Endodermal cell (in vitro differentiated cells): ENCODE results near the gene LRRFIP1. TPM values are rescaled to one million over a fixed set of nuclear protein-coding genes. Genes with fewer than 3 reads are reported as not detected.

Experiments
- DNase-seq: peaks from one replicate; pipeline ENCODE4 v3.0.0-alpha.2; 2017
- H3K27ac ChIP-seq: 2 replicates; pipeline ENCODE4 v1.5.1; 2013; ENCODE audit warnings: mild to moderate bottlenecking, low read depth, low read length, moderate library complexity
- H3K27me3 ChIP-seq: 2 replicates; pipeline ENCODE4 v1.6.1; 2013; ENCODE audit warnings: mild to moderate bottlenecking, low read length, moderate library complexity; ENCODE audit not compliant: insufficient read depth, control insufficient read depth, poor library complexity, severe bottlenecking
- H3K36me3 ChIP-seq: 2 replicates; pipeline ENCODE4 v1.7.0; 2013; ENCODE audit warnings: mild to moderate bottlenecking, low read length, moderate library complexity; ENCODE audit not compliant: control insufficient read depth, insufficient read depth
- H3K4me1 ChIP-seq: one replicate; pipeline ENCODE4 v1.7.0; 2013; ENCODE audit warnings: low read length; ENCODE audit not compliant: control insufficient read depth, insufficient read depth
- H3K4me3 ChIP-seq: 2 replicates; pipeline ENCODE4 v1.5.1; 2013; ENCODE audit warnings: mild to moderate bottlenecking, low read length, moderate library complexity
- H3K9ac ChIP-seq: 2 replicates; pipeline ENCODE4 v1.6.1; 2013; ENCODE audit warnings: mild to moderate bottlenecking, low read length, moderate library complexity; ENCODE audit not compliant: poor library complexity, severe bottlenecking; ENCODE audit errors: extremely low read depth
- H3K9me3 ChIP-seq: 2 replicates; pipeline ENCODE4 v1.6.1; 2013; ENCODE audit warnings: mild to moderate bottlenecking, low read length, moderate library complexity; ENCODE audit not compliant: control insufficient read depth
- H3K27ac Mint-ChIP-seq: 2 replicates; pipeline ENCODE4 v1.8.0; 2020; ENCODE audit warnings: mixed read lengths
- H3K27me3 Mint-ChIP-seq: 2 replicates; pipeline ENCODE4 v1.8.0; 2021; ENCODE audit warnings: mild to moderate bottlenecking, mixed read lengths; ENCODE audit not compliant: insufficient read depth
- H3K36me3 Mint-ChIP-seq: 2 replicates; pipeline ENCODE4 v1.8.0; 2020; ENCODE audit warnings: low read depth, mixed read lengths
- H3K4me1 Mint-ChIP-seq: 2 replicates; pipeline ENCODE4 v1.8.0; 2020; ENCODE audit warnings: mixed read lengths
- H3K4me3 Mint-ChIP-seq: 2 replicates; pipeline ENCODE4 v1.8.0; 2020; ENCODE audit warnings: mild to moderate bottlenecking, moderate library complexity, mixed read lengths
- H3K9me3 Mint-ChIP-seq: 2 replicates; pipeline ENCODE4 v1.8.0; 2020; ENCODE audit warnings: mild to moderate bottlenecking, mixed read lengths
- WGBS, 2 experiments: methylation state at CpG; one replicate each; pipeline versions ENCODE4 v1.1.5 to v1.1.7; 2013; ENCODE audit warnings: missing lambda C conversion rate in 2 of 2, mixed read lengths in 1 of 2; ENCODE audit not compliant: insufficient coverage in 1 of 2, insufficient read length in 1 of 2; 5-methylcytosine and 5-hydroxymethylcytosine counted together
- total RNA-seq, 2 donors: library from RNA; stranded (reverse); fragmentation: NEBNext Ultra II Directional in 1 of 2; extraction: Animal tissue kit (Norgen Biotek cat#: 25700) in 1 of 2; gene quantifications; 2 replicates in 1 of 2; 3 replicates in 1 of 2; pipeline ENCODE4 v1.2.1, GENCODE V29; 2021
- TF ChIP-seq, protein P1 (sequence below): fragments of 200-600 bp; sonication (generic); conservative IDR thresholded peaks from 2 replicates; pipeline ENCODE4 v1.5.0; 2021; ENCODE audit warnings: antibody characterized with exemption, mild to moderate bottlenecking

The LRRFIP1 gene
- total RNA-seq, 2 donors from 2014 or later: 102 to 132 TPM

DNA sequence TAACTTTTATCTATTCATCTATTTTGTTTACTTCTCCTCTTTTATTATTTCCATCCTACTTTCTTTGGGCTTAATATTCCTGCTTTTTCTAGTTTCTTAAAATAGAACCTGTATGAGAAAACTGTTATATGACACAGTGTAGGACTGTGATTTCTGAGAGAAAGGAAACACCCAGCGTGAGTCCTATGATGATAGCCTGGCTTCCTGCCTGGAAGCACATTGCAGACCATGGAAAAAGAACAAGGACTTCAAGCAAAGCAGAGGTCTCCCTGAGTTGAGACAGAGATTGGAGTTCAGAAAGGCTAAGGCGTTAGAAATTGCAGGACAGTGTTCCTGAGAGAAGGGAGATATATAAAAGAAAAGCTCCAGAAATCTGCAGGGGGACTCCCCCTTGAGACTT is 178.9 kb downstream of the LRRFIP1 start:
- H3K27ac Mint-ChIP-seq: no peak overlapping the region
- Histone ChIP-seq H3K9me3 (no peaks in the 10 kb centered on the region), H3K36me3 (no peaks in the 10 kb centered on the region), H3K27ac (no peak overlapping the region), H3K4me1 (no peaks in the 10 kb centered on the region), H3K27me3 (no peaks in the 10 kb centered on the region), H3K4me3 (no peak overlapping the region), H3K9ac (no peak overlapping the region)
- H3K27me3 Mint-ChIP-seq: peaks cover 6% of the 10 kb centered on the region
- no peaks in the 10 kb centered on the region for H3K9me3 Mint-ChIP-seq
- no peak for DNase-seq
- no peak overlapping the region for H3K4me3 Mint-ChIP-seq
- 86 to 88% methylated on average over 1 to 2 of the region's 2 CpGs for WGBS, 2 experiments
- peaks cover 4% of the 10 kb centered on the region for H3K4me1 Mint-ChIP-seq
- TF ChIP-seq, protein P1, sequence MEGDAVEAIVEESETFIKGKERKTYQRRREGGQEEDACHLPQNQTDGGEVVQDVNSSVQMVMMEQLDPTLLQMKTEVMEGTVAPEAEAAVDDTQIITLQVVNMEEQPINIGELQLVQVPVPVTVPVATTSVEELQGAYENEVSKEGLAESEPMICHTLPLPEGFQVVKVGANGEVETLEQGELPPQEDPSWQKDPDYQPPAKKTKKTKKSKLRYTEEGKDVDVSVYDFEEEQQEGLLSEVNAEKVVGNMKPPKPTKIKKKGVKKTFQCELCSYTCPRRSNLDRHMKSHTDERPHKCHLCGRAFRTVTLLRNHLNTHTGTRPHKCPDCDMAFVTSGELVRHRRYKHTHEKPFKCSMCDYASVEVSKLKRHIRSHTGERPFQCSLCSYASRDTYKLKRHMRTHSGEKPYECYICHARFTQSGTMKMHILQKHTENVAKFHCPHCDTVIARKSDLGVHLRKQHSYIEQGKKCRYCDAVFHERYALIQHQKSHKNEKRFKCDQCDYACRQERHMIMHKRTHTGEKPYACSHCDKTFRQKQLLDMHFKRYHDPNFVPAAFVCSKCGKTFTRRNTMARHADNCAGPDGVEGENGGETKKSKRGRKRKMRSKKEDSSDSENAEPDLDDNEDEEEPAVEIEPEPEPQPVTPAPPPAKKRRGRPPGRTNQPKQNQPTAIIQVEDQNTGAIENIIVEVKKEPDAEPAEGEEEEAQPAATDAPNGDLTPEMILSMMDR: no peak
- H3K36me3 Mint-ChIP-seq: no peaks in the 10 kb centered on the region

DNA sequence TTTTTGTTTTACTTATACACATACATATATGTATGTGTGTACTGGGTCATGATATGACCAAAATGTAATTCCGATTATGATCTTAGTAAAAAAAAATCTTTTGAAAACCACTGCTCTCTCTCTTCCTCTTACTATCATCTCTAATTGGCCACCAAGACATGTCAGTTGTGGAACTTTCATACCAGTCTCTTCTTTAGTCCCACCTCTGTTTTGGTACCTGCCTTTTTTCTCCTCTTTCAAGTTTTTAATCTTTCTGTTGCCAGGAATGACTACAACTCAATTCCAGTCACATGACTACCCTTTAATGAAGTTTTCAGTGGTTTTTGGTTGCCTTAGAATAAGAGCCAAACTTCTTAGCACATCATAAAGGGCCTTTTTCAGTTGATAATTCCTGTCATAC is 188.2 kb downstream of the LRRFIP1 start:
- Histone ChIP-seq H3K4me3 (no peak overlapping the region), H3K27me3 (no peaks in the 10 kb centered on the region), H3K27ac (no peak overlapping the region), H3K9me3 (no peaks in the 10 kb centered on the region), H3K4me1 (no peaks in the 10 kb centered on the region), H3K9ac (no peak overlapping the region), H3K36me3 (no peaks in the 10 kb centered on the region)
- WGBS, 2 experiments: 89 to 100% methylated on average over 1 of the region's 1 CpG
- peaks cover 6% of the 10 kb centered on the region for H3K27me3 Mint-ChIP-seq
- no peaks in the 10 kb centered on the region for H3K4me1 Mint-ChIP-seq
- DNase-seq: no peak
- TF ChIP-seq, protein P1: no peak
- H3K9me3 Mint-ChIP-seq: no peaks in the 10 kb centered on the region
- H3K36me3 Mint-ChIP-seq: no peaks in the 10 kb centered on the region
- H3K4me3 Mint-ChIP-seq: no peak overlapping the region
- H3K27ac Mint-ChIP-seq: no peak overlapping the region

DNA sequence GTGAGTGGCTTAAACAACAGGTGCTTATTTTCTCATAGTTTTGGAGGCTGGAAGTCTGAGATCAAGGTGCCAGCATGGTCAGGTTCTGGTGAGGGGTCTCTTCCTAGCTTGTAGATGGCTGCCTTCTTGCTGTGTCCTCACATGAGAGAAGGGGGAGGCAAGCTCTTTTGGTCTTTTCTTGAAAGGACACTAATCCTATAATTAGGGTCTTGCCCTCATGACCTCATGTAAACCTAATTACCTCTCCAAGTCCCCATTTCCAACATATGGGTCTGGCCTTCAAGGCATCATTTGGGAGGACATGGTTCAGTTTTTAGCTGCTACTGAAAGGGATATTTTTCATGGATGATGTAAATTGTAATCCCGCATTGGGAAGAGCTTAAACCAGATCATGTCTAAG is 189.1 kb downstream of the LRRFIP1 start:
- H3K9ac ChIP-seq: no peak overlapping the region
- WGBS, 2 experiments: 100% methylated on average over 1 of the region's 1 CpG; no CpG with 5 or more reads in 1 of the 2 experiments
- Mint-ChIP-seq H3K9me3 (no peaks in the 10 kb centered on the region), H3K27ac (no peak overlapping the region), H3K36me3 (no peaks in the 10 kb centered on the region), H3K4me1 (no peaks in the 10 kb centered on the region), H3K27me3 (peaks cover 5% of the 10 kb centered on the region), H3K4me3 (no peak overlapping the region)
- no peak overlapping the region for H3K27ac ChIP-seq
- DNase-seq: no peak
- TF ChIP-seq, protein P1: no peak
- no peaks in the 10 kb centered on the region for H3K9me3 ChIP-seq
- no peaks in the 10 kb centered on the region for H3K27me3 ChIP-seq
- H3K4me1 ChIP-seq: no peaks in the 10 kb centered on the region
- no peak overlapping the region for H3K4me3 ChIP-seq
- H3K36me3 ChIP-seq: no peaks in the 10 kb centered on the region
